HG03045 (cell line): ENCODE measurements around the gene WDR38.
A peak's percentile ranks its signal among the peaks of the same experiment; 100 is the strongest.

Experiments used
- ATAC-seq: cut with Tn5 transposase; IDR thresholded peaks from one replicate; pipeline ENCODE4 v1.9.1; 2021; ENCODE audit warnings: mild to moderate bottlenecking, moderate library complexity; ENCODE audit not compliant: unreplicated experiment

Gene WDR38

GRCh38 chr9:124855944-124856765 is 2.9 kb downstream of the WDR38 start:
- no peak for ATAC-seq

GRCh38 chr9:124857533-124858162 is 4.4 kb downstream of the WDR38 start:
- no peak for ATAC-seq

GRCh38 chr9:124858330-124859046 is 5.2 kb downstream of the WDR38 start:
- no peak for ATAC-seq

GRCh38 chr9:124859803-124860581 is 6.7 kb downstream of the WDR38 start:
- ATAC-seq = no peak

GRCh38 chr9:124860582-124861341 is 7.5 kb downstream of the WDR38 start:
- no peak for ATAC-seq

- ATAC-seq = peak; percentile 91
Measured at GRCh38 chr9:124861342-124862229, 8.3 kb downstream of the WDR38 start, which contains the start of the genes ARPC5L and RPL35. Gene ARPC5L (plus strand): TSS chr9:124862130. CDS start chr9:124869291, 7,161 bp downstream. Gene RPL35 (minus strand): TSS chr9:124861957. CDS start chr9:124861912, 45 bp downstream.

GRCh38 chr9:124863371-124863871 is 10.2 kb downstream of the WDR38 start:
- no peak for ATAC-seq

- ATAC-seq = peak; percentile 64
Measured at GRCh38 chr9:124868511-124869465, 15.5 kb downstream of the WDR38 start.

GRCh38 chr9:124869466-124869985 is 16.3 kb downstream of the WDR38 start:
- ATAC-seq = peak; percentile 17

- peak; percentile 40 for ATAC-seq
Measured at GRCh38 chr9:124869986-124870560, 16.8 kb downstream of the WDR38 start.

- no peak for ATAC-seq
Measured at GRCh38 chr9:124870723-124871122, 17.5 kb downstream of the WDR38 start.

- no peak for ATAC-seq
Measured at GRCh38 chr9:124871156-124871561, 17.9 kb downstream of the WDR38 start.

- no peak for ATAC-seq
Measured at GRCh38 chr9:124873664-124874063, 20.4 kb downstream of the WDR38 start.

GRCh38 chr9:124875501-124875900 is 22.2 kb downstream of the WDR38 start:
- ATAC-seq = no peak

GRCh38 chr9:124877021-124877782 is 23.9 kb downstream of the WDR38 start:
- no peak for ATAC-seq

GRCh38 chr9:124878021-124878420 is 24.8 kb downstream of the WDR38 start:
- ATAC-seq = no peak
